Activated CD8-positive, alpha-beta memory T cell treated with anti-CD3 and anti-CD28 coated beads for 24 hours (primary cell): ENCODE results near the gene RBM47.
"Not testable (repeated sequence)": the region's sequence is repeated elsewhere in the genome, so short reads cannot be mapped to it uniquely, and the experiment has no call there.

ENCODE experiments used
- DNase-seq: peaks from one replicate; pipeline ENCODE4 v3.0.0-alpha.2; 2020

Gene RBM47

GRCh38 chr4:40585201-40585799, 44.4 kb downstream of the RBM47 start:
- no peak for DNase-seq

GRCh38 chr4:40584517-40585141, 45.0 kb downstream of the RBM47 start:
- DNase-seq = no peak

DNA sequence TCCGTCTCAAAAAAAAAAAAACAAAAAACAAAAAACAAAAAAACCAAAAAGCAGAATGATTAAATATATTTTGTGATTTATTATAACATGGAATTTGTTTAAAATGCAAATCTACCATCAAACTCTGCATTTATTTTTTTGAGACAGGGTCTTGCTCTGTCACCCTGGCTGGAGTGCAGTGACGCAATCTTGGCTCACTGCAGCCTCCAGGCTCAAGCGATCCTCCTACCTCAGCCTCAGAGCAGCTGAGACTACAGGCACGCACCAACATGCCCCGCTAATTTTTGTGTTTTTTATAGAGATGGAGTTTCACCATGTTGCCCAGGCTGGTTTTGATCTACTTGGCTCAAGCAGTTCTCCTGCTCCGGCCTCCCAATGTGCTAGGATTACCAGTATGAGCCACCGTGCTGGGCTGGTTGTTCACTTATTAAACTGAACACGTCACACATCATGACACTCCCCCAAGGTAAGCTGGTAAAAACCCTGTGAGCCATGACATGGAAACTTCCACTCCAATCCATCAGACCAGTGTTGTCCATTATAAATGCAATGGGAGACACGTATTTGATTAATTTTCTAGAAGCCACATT, 45.7 kb downstream of the RBM47 start:
- DNase-seq = no peak

DNA sequence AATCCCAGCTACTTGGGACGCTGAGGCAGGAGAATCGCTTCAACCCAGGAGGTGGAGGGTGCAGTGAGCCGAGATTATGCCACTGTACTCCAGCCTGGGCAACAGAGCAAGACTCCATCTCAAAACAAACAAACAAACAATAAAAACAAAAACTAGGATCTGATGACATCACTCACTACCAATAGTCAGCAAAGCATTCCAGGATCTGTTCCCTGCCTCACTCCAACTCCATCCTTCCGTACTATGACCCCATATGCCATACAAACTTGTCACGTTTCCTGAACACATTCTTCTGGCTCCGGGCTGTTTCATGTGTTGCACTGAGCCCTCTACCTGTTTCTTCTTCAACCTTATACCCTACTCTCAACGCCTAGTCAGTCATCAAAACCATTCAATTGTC, 47.3 kb downstream of the RBM47 start:
- no peak for DNase-seq

GRCh38 chr4:40581254-40582140, 48.2 kb downstream of the RBM47 start:
- DNase-seq = no peak

DNA sequence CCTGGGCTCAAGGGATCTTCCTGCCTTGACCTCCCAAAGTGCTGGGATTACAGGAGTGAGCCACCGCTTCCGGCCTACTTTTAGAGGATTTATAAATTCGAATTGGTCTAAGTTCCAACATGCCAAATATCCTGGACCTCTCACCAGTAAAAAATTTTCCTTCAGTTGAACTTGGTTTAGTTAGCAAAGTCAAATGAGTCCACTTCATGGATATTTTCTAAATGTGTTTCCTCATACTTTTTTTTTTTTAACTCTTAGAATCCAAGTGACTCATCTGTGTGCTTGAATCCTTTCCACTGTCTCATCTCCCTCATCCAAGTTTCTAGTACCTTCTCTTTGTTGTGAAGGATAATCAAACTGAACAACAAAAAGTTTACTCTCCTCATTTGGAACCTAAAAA, 49.7 kb downstream of the RBM47 start:
- no peak for DNase-seq

GRCh38 chr4:40577588-40578253, 51.9 kb downstream of the RBM47 start:
- no peak for DNase-seq

- no peak for DNase-seq
Observed at GRCh38 chr4:40576651-40577480, 52.8 kb downstream of the RBM47 start.

DNA sequence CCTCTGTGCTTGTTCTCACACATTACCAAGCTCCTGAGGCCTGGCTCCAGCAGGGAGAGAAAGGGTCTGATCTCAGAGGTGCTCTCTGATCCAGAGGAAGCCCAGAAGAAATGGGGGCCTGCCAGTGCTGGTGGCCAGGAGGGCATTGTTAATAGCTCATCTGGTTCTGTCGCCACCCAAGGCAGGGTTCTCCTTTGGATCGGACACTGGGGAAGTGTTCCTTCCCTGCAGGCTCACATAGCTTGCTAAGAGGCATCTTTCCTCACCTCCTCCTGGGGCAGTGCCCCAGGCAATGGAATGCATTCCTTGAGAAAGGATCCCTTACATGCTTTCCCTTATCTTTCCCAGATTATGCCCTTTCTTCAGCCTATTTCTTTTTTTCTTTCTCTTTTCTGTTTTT, 53.8 kb downstream of the RBM47 start:
- no peak for DNase-seq

DNA sequence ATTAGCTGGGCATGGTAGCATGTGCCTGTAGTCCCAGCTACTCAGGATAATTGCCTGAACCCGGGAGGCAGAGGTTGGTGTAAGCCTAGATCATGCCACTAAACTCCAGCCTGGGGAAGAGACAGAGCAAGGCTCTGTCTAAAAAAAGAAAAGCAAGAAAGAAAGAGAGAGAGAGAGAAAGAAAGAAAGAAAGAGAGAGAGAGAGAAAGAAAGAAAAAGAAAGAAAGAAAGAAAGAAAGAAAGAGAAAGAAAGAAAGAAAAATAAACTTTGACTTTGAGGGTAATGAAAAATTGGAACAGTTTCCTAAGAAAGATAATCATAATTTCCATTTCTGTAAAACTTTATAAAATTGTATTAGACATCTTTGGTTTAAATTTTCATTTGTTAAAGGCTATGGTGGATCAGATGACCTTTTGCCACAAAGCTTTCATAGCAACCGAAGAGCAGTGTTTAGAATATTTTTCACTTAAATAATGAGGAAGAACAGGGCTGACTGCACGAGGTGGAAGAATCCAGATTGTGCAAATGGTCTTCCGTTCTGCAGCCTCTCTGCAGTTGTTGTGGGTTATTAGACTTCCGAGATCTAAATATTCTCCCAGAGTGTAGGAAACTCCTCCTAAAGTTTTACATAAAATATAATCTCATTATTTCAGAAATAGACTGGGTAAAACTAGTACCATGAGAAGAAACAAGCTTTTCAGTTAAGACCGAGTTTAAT, 55.9 kb downstream of the RBM47 start:
- no peak for DNase-seq

DNA sequence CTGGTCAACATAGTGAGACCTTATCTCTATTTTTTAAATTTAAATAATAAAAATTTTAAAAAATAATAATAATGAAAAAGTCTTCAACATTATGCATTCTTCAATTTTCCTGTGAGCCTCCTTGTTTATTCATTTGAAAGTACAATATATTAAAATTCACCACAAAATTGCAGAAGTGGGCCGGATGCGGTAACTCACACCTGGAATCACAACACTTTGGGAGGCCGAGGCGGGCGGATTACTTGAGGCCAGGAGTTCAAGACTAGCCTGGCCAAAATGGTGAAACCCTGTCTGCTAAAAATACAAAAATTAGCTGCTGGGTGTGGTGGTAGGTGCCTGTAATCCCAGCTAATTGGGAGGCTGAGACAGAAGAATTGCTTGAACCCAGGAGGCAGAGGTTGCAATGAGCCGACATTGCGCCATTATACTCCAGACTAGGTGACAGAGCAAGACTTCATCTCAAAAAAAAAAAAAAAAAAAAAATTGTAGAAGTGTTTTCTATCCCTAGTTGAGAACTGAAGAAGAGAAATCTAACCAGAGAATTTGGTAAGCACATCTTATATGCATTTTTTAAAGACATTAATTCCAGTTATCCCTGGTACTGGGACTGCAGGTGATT, 56.9 kb downstream of the RBM47 start:
- DNase-seq = no peak

DNA sequence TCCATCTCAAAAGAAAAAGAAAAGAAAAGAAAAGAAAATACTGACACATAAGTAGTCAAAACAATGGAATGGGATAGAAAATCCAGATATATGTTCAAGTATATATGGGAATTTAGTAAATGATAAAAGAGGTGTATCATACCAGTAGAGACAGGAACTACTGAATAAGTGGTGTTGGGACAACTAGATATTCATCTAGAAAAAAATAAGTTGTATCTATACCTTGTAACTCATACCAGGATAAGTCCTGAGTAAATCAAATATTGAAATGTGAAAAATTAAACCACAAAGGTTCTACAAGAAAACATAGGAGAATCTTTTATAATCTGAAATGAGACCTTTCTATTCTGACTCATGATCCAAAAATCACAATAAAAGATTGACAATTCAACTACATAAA, 58.5 kb downstream of the RBM47 start:
- no peak for DNase-seq

DNA sequence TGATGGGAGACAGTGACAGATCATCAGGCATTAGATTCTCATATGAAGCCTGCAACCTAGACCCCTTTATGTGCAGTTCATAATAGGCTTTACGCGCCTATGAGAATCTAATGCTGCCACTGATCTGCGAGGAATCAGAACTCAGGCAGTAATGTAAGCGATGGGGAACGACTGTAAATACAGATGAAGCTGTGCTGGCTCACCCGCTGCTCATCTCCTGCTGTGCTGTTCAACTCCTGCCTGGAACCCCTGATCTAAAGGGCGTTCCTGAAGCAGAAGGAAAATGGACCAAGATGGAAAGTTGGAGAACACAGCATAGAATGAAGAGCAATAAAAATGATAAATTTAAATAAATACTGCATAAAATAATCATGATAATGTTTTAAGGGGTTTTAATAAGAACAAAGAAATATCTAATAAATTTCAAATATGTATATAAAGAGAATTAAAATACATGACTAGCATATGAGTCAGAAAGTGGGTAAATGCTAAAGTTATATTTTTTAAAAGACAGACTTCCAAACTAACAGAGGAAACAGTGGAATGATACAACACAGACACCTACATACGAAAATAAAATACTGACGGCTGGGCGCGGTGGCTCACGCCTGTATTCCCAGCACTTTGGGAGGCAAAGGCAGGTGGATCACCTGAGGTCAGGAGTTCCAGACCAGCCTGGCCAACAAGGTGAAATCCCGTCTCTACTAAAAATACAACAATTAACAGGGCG, 59.2 kb downstream of the RBM47 start:
- DNase-seq = no peak

DNA sequence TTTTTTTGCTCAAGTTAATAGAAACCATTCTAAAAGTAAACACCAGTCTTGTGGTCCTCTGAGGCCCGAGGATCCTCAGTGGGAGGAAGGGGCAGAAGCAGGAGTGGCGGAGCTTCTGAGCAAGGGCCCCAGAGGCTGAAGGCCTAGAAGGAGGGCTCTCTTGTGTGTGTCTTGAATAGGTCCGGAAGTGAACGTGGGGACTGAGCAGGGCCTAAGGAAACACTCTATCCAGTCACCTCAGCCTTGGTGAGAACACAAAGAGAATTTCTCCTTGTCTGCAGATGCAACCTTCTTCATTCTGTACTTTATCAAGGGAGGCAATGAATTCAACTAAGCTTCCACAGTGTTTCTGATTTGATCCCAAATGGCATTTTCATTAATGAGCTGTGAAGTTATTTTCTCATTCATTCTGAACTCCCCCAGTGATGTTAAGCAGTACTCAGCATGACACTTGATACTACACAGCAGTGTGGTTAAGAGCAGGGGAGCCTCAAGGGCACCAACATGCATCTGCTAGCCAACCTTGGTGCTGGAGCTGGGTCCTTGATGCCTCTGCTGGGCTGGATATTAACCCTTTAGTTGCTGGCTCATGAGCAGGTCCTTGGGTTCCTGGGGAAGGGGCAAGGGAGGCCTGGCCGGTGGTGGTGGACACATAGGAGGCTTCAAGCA, 64.7 kb downstream of the RBM47 start:
- no peak for DNase-seq

GRCh38 chr4:40564004-40564403, 65.7 kb downstream of the RBM47 start:
- DNase-seq = no peak

GRCh38 chr4:40563401-40563800, 66.3 kb downstream of the RBM47 start:
- no peak for DNase-seq

GRCh38 chr4:40562681-40563080, 67.0 kb downstream of the RBM47 start:
- no peak for DNase-seq

DNA sequence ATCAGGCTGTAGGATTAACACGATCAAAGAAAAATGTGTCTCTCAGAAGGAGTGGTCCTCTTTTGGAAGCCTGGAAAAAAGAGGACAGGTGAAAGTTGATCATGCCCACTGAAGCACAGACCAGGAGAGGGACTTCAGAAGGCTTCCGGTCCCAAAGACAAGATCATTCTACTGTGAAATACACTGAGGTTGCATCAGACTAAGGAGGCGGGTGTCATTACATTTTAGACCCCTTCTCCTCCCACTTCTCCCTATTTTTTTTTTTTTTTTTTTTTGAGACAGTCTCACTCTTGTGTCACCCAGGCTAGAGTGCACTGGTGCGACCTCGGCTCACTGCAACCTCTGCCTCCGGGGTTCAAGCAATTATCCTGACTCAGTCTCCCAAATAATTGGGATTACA, 67.5 kb downstream of the RBM47 start:
- no peak for DNase-seq

DNA sequence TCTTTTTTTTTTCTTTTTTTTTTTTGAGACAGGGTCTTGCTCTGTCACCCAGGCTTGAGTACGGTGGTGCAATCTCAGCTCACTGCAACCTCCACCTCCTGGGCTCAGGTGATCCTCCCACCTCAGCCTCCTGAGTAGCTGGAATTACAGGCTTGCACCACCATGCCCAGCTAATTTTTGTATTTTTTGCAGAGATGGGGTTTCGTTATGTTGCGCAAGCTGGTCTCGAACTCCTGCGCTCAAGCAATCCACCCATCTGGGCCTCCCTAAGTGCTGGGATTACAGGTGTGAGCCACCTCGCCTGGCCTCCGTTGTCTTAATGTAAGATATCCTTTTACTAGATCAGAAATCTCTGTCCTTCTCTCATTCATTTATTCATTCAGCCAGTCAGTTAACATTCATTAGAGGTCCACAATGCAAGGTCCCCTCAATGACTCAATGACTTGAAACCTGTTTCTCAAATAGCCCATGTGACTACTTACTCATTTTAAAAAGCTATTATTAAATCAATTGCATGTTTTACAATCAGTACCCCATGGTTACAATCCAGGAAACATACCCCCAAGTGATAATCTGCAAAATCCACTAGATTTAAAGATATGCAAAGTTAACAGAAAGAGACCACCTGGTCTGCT, 68.0 kb downstream of the RBM47 start:
- DNase-seq = not testable (repeated sequence)
